ENCODE measurements around the gene MAP4K2. TPM values are rescaled to one million over a fixed set of nuclear protein-coding genes. Genes with fewer than 3 reads are reported as not detected.
A peak's percentile ranks its signal among the peaks of the same experiment; 100 is the strongest.

Gene MAP4K2
- total RNA-seq, 4 donors from 2014 or later, result 3.6 to 9.0 (median 6.1) TPM

DNA sequence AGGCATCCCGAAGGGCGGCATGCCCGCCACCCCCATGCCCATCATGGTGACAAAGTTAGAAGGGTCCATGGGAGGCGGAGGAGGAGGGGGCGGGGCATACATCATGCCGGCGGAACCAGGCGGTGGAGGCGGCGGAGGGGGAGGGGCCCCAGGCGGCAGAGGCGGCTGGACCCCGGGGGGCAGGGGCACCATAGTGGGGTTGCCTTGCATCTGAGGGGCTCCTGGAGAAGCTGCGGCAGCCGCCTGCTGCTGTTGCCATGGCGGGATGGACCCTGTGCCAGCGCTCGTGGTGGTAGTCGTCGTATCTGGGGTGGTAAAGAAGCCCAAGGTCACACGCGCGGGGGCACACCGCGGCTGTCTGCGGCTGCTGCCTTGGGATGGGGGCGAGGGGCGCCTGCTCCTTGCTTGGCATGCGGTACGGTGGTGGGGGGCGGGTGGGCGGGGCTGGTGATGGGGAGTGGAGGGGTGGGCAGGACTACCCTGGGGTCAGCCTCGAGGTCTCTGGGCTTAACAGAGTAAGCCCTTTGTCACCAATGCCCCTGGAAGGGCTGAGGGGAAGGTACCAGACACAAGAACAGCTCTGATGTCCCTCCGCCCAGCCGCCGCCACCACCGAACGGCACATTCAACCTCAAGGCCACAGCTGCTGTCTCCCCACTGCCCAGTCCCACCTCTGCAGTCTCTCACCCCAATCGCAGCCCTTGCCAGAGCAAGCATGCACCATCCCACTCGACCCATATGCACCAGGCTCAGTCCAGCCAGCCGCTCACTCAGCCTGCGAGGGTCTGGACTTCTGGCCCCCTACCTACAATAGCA lies 37.0 kb downstream of the MAP4K2 start:
- Histone ChIP-seq H3K36me3 (peaks cover 72 to 91% (median 79%) of the 10 kb centered on the region in 3 donors), H3K4me3 (no peak overlapping the region), H3K9me3 (no peaks in the 10 kb centered on the region), H3K4me1 (peaks cover 19 to 82% (median 37%) of the 10 kb centered on the region in 3 donors), H3K27ac (peak overlapping the region in 3 of 4 donors; percentile 2 to 78 (median 3)), H3K27me3 (no peaks in the 10 kb centered on the region)
- WGBS, 2 donors, result 84 to 93% methylated on average over 9 to 21 of the region's 42 CpGs
- DNase-seq, result no peak
- TF ChIP-seq, protein P1, sequence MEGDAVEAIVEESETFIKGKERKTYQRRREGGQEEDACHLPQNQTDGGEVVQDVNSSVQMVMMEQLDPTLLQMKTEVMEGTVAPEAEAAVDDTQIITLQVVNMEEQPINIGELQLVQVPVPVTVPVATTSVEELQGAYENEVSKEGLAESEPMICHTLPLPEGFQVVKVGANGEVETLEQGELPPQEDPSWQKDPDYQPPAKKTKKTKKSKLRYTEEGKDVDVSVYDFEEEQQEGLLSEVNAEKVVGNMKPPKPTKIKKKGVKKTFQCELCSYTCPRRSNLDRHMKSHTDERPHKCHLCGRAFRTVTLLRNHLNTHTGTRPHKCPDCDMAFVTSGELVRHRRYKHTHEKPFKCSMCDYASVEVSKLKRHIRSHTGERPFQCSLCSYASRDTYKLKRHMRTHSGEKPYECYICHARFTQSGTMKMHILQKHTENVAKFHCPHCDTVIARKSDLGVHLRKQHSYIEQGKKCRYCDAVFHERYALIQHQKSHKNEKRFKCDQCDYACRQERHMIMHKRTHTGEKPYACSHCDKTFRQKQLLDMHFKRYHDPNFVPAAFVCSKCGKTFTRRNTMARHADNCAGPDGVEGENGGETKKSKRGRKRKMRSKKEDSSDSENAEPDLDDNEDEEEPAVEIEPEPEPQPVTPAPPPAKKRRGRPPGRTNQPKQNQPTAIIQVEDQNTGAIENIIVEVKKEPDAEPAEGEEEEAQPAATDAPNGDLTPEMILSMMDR (IDR thresholded peaks at IDR 0.05), result no peak
- no peak for TF ChIP-seq POLR2A (IDR thresholded peaks at IDR 0.05)
- intact Hi-C loops (cut with DNase I), result no loop called here

DNA sequence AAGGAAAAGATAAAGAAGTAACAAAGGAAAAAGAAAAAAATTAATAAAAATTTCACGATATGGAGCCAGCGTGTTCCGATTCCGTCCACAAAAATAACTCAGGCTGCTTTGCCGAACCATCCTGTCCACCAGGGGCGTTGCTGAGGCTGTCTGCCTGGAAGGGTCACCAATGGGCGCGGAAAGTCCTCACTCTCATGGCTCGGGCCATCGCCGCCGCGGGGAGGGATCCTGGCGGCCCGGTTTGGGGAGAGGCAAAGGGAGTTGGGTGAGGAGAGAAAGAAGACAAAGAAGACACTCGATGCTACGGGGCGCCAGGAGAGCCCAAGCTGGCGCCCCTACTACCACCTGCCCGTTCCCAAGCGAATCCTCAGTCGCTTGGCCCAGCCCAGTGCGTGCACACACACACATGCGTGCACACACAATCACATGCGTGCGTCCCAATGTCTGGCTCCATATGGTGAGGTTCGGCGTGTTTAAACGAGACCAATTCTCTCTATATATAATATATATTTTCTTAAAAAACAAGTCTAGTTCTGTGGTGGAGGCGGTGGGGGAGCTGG lies 37.6 kb downstream of the MAP4K2 start:
- intact Hi-C loops (cut with DNase I), result no loop called here
- DNase-seq, result no peak
- 79 to 86% methylated on average over 18 to 30 of the region's 30 CpGs for WGBS, 2 donors

DNA sequence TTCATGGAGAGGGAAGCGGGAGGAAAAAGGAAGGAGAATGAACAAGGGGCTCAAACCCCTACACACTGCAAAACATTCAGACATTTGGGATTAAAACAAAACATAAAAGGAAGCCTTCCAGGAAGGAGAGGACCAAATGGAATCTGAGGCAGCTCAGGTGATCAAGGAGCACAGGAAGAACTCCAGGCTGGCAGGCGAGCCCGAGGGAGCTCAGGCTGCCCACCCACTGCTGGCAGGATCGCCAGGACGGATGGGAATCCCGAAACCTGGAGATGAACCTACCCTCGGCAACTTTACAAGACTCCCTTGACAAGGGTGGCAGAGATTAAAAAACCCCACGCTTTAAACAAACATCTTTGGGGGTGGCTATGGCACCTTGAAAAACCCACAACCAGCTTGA lies 38.3 kb downstream of the MAP4K2 start:
- TF ChIP-seq, protein P1 (IDR thresholded peaks at IDR 0.05), result no peak
- no peak for TF ChIP-seq POLR2A (IDR thresholded peaks at IDR 0.05)
- no peaks in the 10 kb centered on the region for H3K9me3 ChIP-seq
- intact Hi-C loops (cut with DNase I), result no loop called here
- peak overlapping the region in 2 of 4 donors; percentile 78 to 82 for H3K27ac ChIP-seq
- DNase-seq, result no peak
- H3K27me3 ChIP-seq, result no peaks in the 10 kb centered on the region
- 56 to 59% methylated on average over 8 of the region's 8 CpGs for WGBS, 2 donors
- H3K36me3 ChIP-seq, result peaks cover 59 to 78% (median 67%) of the 10 kb centered on the region in 3 donors
- peaks cover 21 to 87% (median 48%) of the 10 kb centered on the region in 3 donors for H3K4me1 ChIP-seq
- H3K4me3 ChIP-seq, result no peak overlapping the region

More for the DNA sequence above, 37.6 kb downstream of the MAP4K2 start:
- Histone ChIP-seq H3K36me3 (peaks cover 65 to 84% (median 73%) of the 10 kb centered on the region in 3 donors), H3K4me1 (peaks cover 19 to 82% (median 42%) of the 10 kb centered on the region in 3 donors), H3K27me3 (no peaks in the 10 kb centered on the region), H3K27ac (peak overlapping the region in 2 of 4 donors; percentile 78 to 82), H3K4me3 (no peak overlapping the region), H3K9me3 (no peaks in the 10 kb centered on the region)
- TF ChIP-seq, protein P1 (IDR thresholded peaks at IDR 0.05), result peak in 1 of 6 experiments; percentile 11
- no peak for TF ChIP-seq POLR2A (IDR thresholded peaks at IDR 0.05)

DNA sequence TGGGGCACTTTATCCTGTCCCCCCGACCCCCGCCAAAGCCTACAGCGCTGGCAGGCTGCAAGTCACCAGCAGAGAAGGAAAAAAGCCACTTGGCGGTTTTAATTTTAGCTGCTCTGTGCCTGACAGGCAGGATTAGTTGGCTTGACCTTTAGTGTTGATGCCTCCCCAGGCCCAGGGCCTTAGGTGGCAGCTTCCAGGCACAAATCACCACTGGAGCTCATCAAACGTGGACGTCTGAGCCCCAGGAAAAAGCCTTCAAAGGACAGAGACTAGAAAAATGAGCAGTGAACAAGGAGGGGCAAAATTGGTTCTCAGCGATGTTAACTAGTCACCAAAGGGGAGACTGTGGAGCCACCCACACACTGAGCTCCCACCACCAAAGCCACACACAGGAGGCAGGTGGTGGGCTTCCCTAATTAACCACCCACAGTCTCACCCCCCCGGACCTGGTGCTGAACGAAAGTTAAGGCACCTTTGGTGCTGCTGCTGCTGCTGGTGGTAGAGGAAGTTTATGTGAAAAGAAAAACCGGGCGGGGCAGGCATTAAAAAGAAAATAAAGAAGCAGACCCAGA lies 38.9 kb downstream of the MAP4K2 start:
- H3K27me3 ChIP-seq, result no peaks in the 10 kb centered on the region
- H3K4me3 ChIP-seq, result no peak overlapping the region
- DNase-seq, result no peak
- H3K27ac ChIP-seq, result peak overlapping the region; percentile 59 to 82 (median 74)
- no peaks in the 10 kb centered on the region for H3K9me3 ChIP-seq
- TF ChIP-seq POLR2A (IDR thresholded peaks at IDR 0.05), result no peak
- TF ChIP-seq, protein P1 (IDR thresholded peaks at IDR 0.05), result no peak
- H3K4me1 ChIP-seq, result peaks cover 25 to 93% (median 54%) of the 10 kb centered on the region in 3 donors
- intact Hi-C loops (cut with DNase I), result no loop called here
- 35 to 54% methylated on average over 10 to 11 of the region's 11 CpGs for WGBS, 2 donors
- H3K36me3 ChIP-seq, result peaks cover 52 to 72% (median 61%) of the 10 kb centered on the region in 3 donors
